CD4-positive, alpha-beta T cell treated with Interleukin-2 at 100 ng/mL for 4 hours (primary cell): ENCODE results near the gene ST3GAL3.
A peak's percentile ranks its signal among the peaks of the same experiment; 100 is the strongest.

ENCODE experiments used
- DNase-seq: peaks from one replicate; pipeline ENCODE4 v3.0.0-alpha.2; 2020; ENCODE audit warnings: low spot score

ST3GAL3 gene

GRCh38 chr1:43913666-43914360 lies 206.5 kb downstream of the ST3GAL3 start:
- DNase-seq = no peak

GRCh38 chr1:43914576-43915525 lies 207.5 kb downstream of the ST3GAL3 start:
- no peak for DNase-seq

GRCh38 chr1:43919906-43920305 lies 212.6 kb downstream of the ST3GAL3 start:
- no peak for DNase-seq

GRCh38 chr1:43921022-43921421 lies 213.7 kb downstream of the ST3GAL3 start:
- DNase-seq = no peak

- DNase-seq = no peak
These were observed 217.2 kb downstream of the ST3GAL3 start for GRCh38 chr1:43924516-43924915.

- no peak for DNase-seq
These were observed 218.5 kb downstream of the ST3GAL3 start for GRCh38 chr1:43925846-43926245.

GRCh38 chr1:43930168-43930948 lies 223.0 kb downstream of the ST3GAL3 start:
- DNase-seq = no peak

GRCh38 chr1:43930949-43931275 lies 223.6 kb downstream of the ST3GAL3 start:
- no peak for DNase-seq

GRCh38 chr1:43931711-43932660 lies 224.7 kb downstream of the ST3GAL3 start:
- no peak for DNase-seq

- DNase-seq = no peak
These were observed 225.6 kb downstream of the ST3GAL3 start for GRCh38 chr1:43932786-43933385.

- DNase-seq = no peak
These were observed 226.2 kb downstream of the ST3GAL3 start, which contains the start of gene ARTN for GRCh38 chr1:43933386-43934100. Gene ARTN (plus strand): TSS chr1:43933801. CDS start chr1:43935657, 1,856 bp downstream.

GRCh38 chr1:43934101-43934985 lies 227.0 kb downstream of the ST3GAL3 start:
- peak; percentile 42 for DNase-seq

GRCh38 chr1:43934986-43935324 lies 227.6 kb downstream of the ST3GAL3 start:
- no peak for DNase-seq

GRCh38 chr1:43935711-43936427 lies 228.5 kb downstream of the ST3GAL3 start:
- no peak for DNase-seq

- no peak for DNase-seq
These were observed 229.3 kb downstream of the ST3GAL3 start for GRCh38 chr1:43936431-43937151.

- no peak for DNase-seq
These were observed 230.0 kb downstream of the ST3GAL3 start for GRCh38 chr1:43937179-43937865.

- DNase-seq = no peak
These were observed 231.0 kb downstream of the ST3GAL3 start for GRCh38 chr1:43938383-43938782.
